A549 (cell line): ENCODE data around the gene ZNF785.

Experiments used
- RAD21 ChIP-seq, 2 experiments: fragments of >200 bp in 1 of 2; sonication (Bioruptor Twin) in 1 of 2; formaldehyde crosslinking in 1 of 2; IDR thresholded peaks in 1 of 2; conservative IDR thresholded peaks in 1 of 2; 2 replicates in 1 of 2; 3 replicates in 1 of 2; pipeline ENCODE4 v1.6.1; 2012 to 2018; ENCODE audit warnings: inconsistent platforms in 1 of 2
- ZNF302 ChIP-seq: fragments of 250-450 bp; sonication (Bioruptor Pico); IDR thresholded peaks from 2 replicates; pipeline ENCODE4 v1.9.0; 2021; ENCODE audit warnings: inconsistent platforms, mild to moderate bottlenecking, moderate library complexity
- TF ChIP-seq, protein P1 (sequence below): fragments of >200 bp; sonication (Bioruptor Twin); formaldehyde crosslinking; IDR thresholded peaks from 3 replicates; pipeline ENCODE4 v1.5.1; 2016

DNA sequence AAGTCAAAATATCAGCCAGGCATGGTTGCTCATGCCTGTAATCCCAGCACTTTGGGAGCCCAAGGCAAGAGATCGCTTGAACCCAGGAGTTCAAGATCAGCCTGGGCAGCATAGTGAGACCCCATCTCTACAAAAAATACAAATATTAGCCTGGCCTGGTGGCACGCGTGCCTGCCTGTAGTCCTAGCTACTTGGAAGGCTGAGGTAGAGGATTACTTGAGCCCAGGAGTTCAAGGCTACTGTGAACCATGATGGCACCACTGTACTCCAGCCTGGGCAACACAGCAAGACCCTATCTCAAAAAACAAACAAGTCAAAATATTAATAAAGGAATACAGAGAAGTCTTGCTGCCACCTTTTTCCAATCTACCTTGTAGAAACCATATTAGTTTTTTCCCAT is 20.5 kb upstream of the ZNF785 start:
- TF ChIP-seq ZNF302 = no peak
- TF ChIP-seq, protein P1, sequence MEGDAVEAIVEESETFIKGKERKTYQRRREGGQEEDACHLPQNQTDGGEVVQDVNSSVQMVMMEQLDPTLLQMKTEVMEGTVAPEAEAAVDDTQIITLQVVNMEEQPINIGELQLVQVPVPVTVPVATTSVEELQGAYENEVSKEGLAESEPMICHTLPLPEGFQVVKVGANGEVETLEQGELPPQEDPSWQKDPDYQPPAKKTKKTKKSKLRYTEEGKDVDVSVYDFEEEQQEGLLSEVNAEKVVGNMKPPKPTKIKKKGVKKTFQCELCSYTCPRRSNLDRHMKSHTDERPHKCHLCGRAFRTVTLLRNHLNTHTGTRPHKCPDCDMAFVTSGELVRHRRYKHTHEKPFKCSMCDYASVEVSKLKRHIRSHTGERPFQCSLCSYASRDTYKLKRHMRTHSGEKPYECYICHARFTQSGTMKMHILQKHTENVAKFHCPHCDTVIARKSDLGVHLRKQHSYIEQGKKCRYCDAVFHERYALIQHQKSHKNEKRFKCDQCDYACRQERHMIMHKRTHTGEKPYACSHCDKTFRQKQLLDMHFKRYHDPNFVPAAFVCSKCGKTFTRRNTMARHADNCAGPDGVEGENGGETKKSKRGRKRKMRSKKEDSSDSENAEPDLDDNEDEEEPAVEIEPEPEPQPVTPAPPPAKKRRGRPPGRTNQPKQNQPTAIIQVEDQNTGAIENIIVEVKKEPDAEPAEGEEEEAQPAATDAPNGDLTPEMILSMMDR = no peak
- no peak for TF ChIP-seq RAD21 (conservative IDR thresholded peaks at IDR 0.05 in 1 of 2, IDR thresholded peaks at IDR 0.05 in 1 of 2)
